GM10266 (cell line): Measurements from ENCODE around the gene NUDT3.
"Not testable (repeated sequence)": the region's sequence is repeated elsewhere in the genome, so short reads cannot be mapped to it uniquely, and the experiment has no call there.

Experiments used
- DNase-seq: peaks from one replicate; pipeline ENCODE4 v3.0.0; 2012; ENCODE audit errors: extremely low spot score
- CTCF ChIP-seq: IDR thresholded peaks from 2 replicates; pipeline ENCODE4 v1.5.1; 2012; ENCODE audit warnings: mild to moderate bottlenecking, low read depth; ENCODE audit not compliant: control insufficient read depth, insufficient read depth; ENCODE audit errors: missing control alignments

NUDT3 gene

GRCh38 chr6:34325633-34326032 is 66.8 kb downstream of the NUDT3 start:
- no peak for TF ChIP-seq CTCF
- no peak for DNase-seq

- TF ChIP-seq CTCF, result no peak
- DNase-seq, result no peak
These were observed 67.6 kb downstream of the NUDT3 start for GRCh38 chr6:34324738-34325444.

GRCh38 chr6:34324221-34324620 is 68.2 kb downstream of the NUDT3 start:
- DNase-seq, result not testable (repeated sequence)

GRCh38 chr6:34323300-34323699 is 69.2 kb downstream of the NUDT3 start:
- DNase-seq, result no peak

GRCh38 chr6:34322732-34323131 is 69.7 kb downstream of the NUDT3 start:
- no peak for TF ChIP-seq CTCF
- no peak for DNase-seq

More at GRCh38 chr6:34323300-34323699, 69.2 kb downstream of the NUDT3 start:
- no peak for TF ChIP-seq CTCF

GRCh38 chr6:34321821-34322220 is 70.6 kb downstream of the NUDT3 start:
- no peak for TF ChIP-seq CTCF

GRCh38 chr6:34319471-34319885 is 73.0 kb downstream of the NUDT3 start:
- no peak for TF ChIP-seq CTCF

More at GRCh38 chr6:34321821-34322220, 70.6 kb downstream of the NUDT3 start:
- DNase-seq, result no peak

More at GRCh38 chr6:34319471-34319885, 73.0 kb downstream of the NUDT3 start:
- DNase-seq, result no peak
